Gastroesophageal sphincter (tissue), 3 donors: Measurements from ENCODE around the gene ACTL8.

Source experiments
- POLR2A ChIP-seq, 2 donors: fragments of 450-650 bp; IDR thresholded peaks; one replicate each; pipeline ENCODE4 v1.6.1; 2017; ENCODE audit warnings: antibody characterized with exemption in 2 of 2, mild to moderate bottlenecking in 2 of 2, moderate library complexity in 1 of 2
- POLR2AphosphoS5 ChIP-seq: sonication (generic); formaldehyde crosslinking; IDR thresholded peaks from one replicate; pipeline ENCODE4 v1.6.1; 2017; ENCODE audit warnings: antibody characterized with exemption
- TF ChIP-seq, protein P1 (sequence below), 4 experiments: fragments of 200-600 bp in 2 of 4; fragments of 450-650 bp in 2 of 4; sonication (generic) in 1 of 4; IDR thresholded peaks; one replicate each; pipeline ENCODE4 v1.5.1; 2017 to 2019; ENCODE audit warnings: antibody characterized with exemption in 4 of 4, mild to moderate bottlenecking in 2 of 4, moderate library complexity in 2 of 4

DNA sequence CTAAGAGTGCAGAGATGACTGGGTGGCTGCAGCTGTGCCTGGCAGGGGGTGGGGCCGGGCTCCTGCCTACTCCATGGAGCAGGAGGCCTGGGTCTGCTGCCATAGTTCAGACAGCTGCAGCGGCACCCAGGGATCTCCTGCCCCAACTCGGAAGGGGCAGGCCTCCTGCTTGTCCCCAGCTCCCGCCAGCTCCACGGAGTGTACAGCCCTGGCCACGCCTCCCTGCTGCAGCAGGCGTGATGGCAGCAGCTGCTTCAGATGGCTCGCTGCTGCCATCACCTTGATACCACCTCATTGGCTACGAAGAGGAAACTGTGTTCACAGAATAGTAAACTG lies 35.9 kb downstream of the ACTL8 start:
- TF ChIP-seq, protein P1, sequence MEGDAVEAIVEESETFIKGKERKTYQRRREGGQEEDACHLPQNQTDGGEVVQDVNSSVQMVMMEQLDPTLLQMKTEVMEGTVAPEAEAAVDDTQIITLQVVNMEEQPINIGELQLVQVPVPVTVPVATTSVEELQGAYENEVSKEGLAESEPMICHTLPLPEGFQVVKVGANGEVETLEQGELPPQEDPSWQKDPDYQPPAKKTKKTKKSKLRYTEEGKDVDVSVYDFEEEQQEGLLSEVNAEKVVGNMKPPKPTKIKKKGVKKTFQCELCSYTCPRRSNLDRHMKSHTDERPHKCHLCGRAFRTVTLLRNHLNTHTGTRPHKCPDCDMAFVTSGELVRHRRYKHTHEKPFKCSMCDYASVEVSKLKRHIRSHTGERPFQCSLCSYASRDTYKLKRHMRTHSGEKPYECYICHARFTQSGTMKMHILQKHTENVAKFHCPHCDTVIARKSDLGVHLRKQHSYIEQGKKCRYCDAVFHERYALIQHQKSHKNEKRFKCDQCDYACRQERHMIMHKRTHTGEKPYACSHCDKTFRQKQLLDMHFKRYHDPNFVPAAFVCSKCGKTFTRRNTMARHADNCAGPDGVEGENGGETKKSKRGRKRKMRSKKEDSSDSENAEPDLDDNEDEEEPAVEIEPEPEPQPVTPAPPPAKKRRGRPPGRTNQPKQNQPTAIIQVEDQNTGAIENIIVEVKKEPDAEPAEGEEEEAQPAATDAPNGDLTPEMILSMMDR (IDR thresholded peaks at IDR 0.05): no peak
- TF ChIP-seq POLR2A (IDR thresholded peaks at IDR 0.05) (no peak), POLR2AphosphoS5 (no peak)
